GM12872 (cell line): ENCODE data around the gene GLT1D1.

Source experiments
- TF ChIP-seq, protein P1 (sequence below): IDR thresholded peaks from 3 replicates; pipeline ENCODE4 v1.5.1; 2011; ENCODE audit warnings: low read depth, mild to moderate bottlenecking, low read length, moderate library complexity; ENCODE audit not compliant: insufficient read depth

The GLT1D1 gene

GRCh38 chr12:128918481-128919260 is 65.4 kb downstream of the GLT1D1 start:
- TF ChIP-seq, protein P1, sequence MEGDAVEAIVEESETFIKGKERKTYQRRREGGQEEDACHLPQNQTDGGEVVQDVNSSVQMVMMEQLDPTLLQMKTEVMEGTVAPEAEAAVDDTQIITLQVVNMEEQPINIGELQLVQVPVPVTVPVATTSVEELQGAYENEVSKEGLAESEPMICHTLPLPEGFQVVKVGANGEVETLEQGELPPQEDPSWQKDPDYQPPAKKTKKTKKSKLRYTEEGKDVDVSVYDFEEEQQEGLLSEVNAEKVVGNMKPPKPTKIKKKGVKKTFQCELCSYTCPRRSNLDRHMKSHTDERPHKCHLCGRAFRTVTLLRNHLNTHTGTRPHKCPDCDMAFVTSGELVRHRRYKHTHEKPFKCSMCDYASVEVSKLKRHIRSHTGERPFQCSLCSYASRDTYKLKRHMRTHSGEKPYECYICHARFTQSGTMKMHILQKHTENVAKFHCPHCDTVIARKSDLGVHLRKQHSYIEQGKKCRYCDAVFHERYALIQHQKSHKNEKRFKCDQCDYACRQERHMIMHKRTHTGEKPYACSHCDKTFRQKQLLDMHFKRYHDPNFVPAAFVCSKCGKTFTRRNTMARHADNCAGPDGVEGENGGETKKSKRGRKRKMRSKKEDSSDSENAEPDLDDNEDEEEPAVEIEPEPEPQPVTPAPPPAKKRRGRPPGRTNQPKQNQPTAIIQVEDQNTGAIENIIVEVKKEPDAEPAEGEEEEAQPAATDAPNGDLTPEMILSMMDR = no peak

- TF ChIP-seq, protein P1 = no peak
These were observed 67.2 kb downstream of the GLT1D1 start for GRCh38 chr12:128920468-128920867.

- TF ChIP-seq, protein P1 = no peak
These were observed 75.1 kb downstream of the GLT1D1 start for GRCh38 chr12:128928361-128928760.

GRCh38 chr12:128929057-128929456 is 75.8 kb downstream of the GLT1D1 start:
- TF ChIP-seq, protein P1 = no peak

DNA sequence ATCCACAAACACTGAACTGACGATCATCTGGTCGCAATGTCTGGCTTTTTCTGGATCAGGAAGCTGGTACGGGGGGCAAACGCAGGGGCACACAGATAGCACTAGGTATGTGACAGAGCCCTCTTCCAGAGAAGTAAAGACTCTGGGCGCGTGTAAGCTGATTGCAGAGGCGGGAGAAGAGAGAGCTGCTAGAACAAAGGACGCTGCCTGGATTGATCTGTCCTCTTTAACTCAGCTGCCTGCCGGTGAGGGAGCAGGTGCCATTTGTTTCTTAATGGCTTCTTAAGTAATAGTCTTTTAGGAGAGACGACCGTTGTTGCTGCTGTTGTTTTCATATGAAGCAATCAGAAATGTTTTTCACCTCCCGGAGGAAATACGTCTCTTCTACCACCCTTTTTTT is 77.3 kb downstream of the GLT1D1 start:
- TF ChIP-seq, protein P1 = no peak

DNA sequence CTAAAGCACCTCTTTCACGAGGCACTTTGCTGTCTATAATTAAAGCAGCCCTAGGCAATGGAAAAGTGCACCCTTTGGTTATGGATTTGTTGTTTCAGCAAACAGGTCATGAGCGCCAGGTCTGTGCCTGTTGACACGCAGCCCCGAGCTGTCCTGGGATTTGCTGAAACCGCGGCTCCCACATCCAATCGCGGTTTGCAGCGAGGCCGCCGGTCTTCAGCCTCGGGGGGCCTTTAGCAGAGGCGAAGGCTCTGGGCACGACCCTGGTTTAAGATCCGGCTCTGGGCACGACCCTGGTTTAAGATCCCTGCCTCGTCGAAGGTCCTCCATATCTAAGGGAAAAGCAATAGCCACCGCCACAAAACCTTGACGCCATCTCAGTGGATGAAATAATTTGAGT is 79.2 kb downstream of the GLT1D1 start:
- TF ChIP-seq, protein P1 = no peak

- TF ChIP-seq, protein P1 = no peak
These were observed 79.8 kb downstream of the GLT1D1 start for GRCh38 chr12:128933039-128933438.

GRCh38 chr12:128933926-128934325 is 80.6 kb downstream of the GLT1D1 start:
- TF ChIP-seq, protein P1 = no peak
